ENCODE results near the gene RAD51B. TPM values are rescaled to one million over a fixed set of nuclear protein-coding genes. Genes with fewer than 3 reads are reported as not detected.

RAD51B gene
- total RNA-seq, 4 donors from 2014 or later = 14.0 to 16.4 (median 14.8) TPM

- TF ChIP-seq POLR2A (IDR thresholded peaks at IDR 0.05) (no peak), CTCF (IDR thresholded peaks at IDR 0.05) (no peak)
- Histone ChIP-seq H3K4me1 (no peaks in the 10 kb centered on the region), H3K27ac (no peak overlapping the region), H3K9me3 (no peaks in the 10 kb centered on the region), H3K36me3 (no peaks in the 10 kb centered on the region), H3K27me3 (no peaks in the 10 kb centered on the region), H3K4me3 (replicated peaks in 1 of 3) (no peak overlapping the region)
- intact Hi-C loops (cut with DNase I) = no loop called here
- DNase-seq = no peak
Observed at GRCh38 chr14:68337279-68337678, 517.7 kb downstream of the RAD51B start.

- intact Hi-C loops (cut with DNase I) = no loop called here
- Histone ChIP-seq H3K9me3 (no peaks in the 10 kb centered on the region), H3K4me1 (no peaks in the 10 kb centered on the region), H3K27me3 (no peaks in the 10 kb centered on the region), H3K27ac (no peak overlapping the region), H3K36me3 (no peaks in the 10 kb centered on the region), H3K4me3 (replicated peaks in 1 of 3) (no peak overlapping the region)
- WGBS, 2 donors = 93 to 100% methylated on average over 1 of the region's 1 CpG
- no peak for TF ChIP-seq CTCF (IDR thresholded peaks at IDR 0.05)
- no peak for TF ChIP-seq POLR2A (IDR thresholded peaks at IDR 0.05)
- no peak for DNase-seq
Observed at GRCh38 chr14:68340262-68340661, 520.7 kb downstream of the RAD51B start.

- Histone ChIP-seq H3K27ac (no peak overlapping the region), H3K36me3 (no peaks in the 10 kb centered on the region), H3K4me1 (no peaks in the 10 kb centered on the region), H3K4me3 (replicated peaks in 1 of 3) (no peak overlapping the region), H3K9me3 (no peaks in the 10 kb centered on the region), H3K27me3 (no peaks in the 10 kb centered on the region)
- no peak for TF ChIP-seq POLR2A (IDR thresholded peaks at IDR 0.05)
- no peak for TF ChIP-seq CTCF (IDR thresholded peaks at IDR 0.05)
- intact Hi-C loops (cut with DNase I) = no loop called here
- no peak for DNase-seq
- WGBS, 2 donors = 88% methylated on average over 4 of the region's 4 CpGs
Observed at GRCh38 chr14:68341411-68342212, 522.0 kb downstream of the RAD51B start.

- WGBS, 2 donors = 90 to 91% methylated on average over 3 of the region's 3 CpGs
- no peaks in the 10 kb centered on the region for H3K36me3 ChIP-seq
- intact Hi-C loops (cut with DNase I) = no loop called here
Observed at GRCh38 chr14:68342216-68342763, 522.7 kb downstream of the RAD51B start.

More at GRCh38 chr14:68342216-68342763, 522.7 kb downstream of the RAD51B start:
- Histone ChIP-seq H3K9me3 (no peaks in the 10 kb centered on the region), H3K27me3 (no peaks in the 10 kb centered on the region), H3K4me1 (no peaks in the 10 kb centered on the region), H3K27ac (no peak overlapping the region), H3K4me3 (replicated peaks in 1 of 3) (no peak overlapping the region)
- TF ChIP-seq CTCF (IDR thresholded peaks at IDR 0.05) = no peak
- no peak for TF ChIP-seq POLR2A (IDR thresholded peaks at IDR 0.05)
- no peak for DNase-seq

Measured in thyroid gland (tissue), 4 donors.